Measurements from ENCODE around the gene TMEM72.

- TF ChIP-seq CTCF (IDR thresholded peaks at IDR 0.05): no peak
- no peak for TF ChIP-seq POLR2A (IDR thresholded peaks at IDR 0.05)
- peak; percentile 33 to 64 for TF ChIP-seq POLR2AphosphoS5 (IDR thresholded peaks at IDR 0.05)
- TF ChIP-seq EP300 (IDR thresholded peaks at IDR 0.05): no peak
Measured at GRCh38 chr10:44976352-44977198, 65.4 kb downstream of the TMEM72 start.

All from upper lobe of left lung (tissue), 4 donors.